ENCODE measurements around the gene CEACAM19.

DNA sequence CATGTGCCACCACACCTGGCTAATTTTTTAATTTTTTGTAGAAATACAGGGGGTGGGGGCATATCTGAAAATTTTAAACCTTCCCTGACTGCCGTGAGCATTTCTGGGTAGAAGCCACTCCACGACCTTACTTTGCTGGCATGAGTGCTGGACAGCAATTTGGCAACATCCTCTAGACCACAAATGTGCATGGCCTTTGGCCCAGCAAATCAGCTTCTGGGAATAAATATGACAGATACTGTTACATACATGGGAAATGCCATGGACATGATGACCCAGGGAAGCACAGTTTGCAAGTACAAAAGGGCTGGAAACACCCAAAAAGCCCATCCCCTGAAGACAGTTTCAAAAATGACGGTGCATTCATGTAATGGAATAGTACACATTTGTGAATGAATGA is 30.8 kb upstream of the CEACAM19 start:
- no peak for TF ChIP-seq POLR2A (IDR thresholded peaks at IDR 0.05)
- no peak for TF ChIP-seq CTCF (IDR thresholded peaks at IDR 0.05)
